ENCODE results near the gene TBC1D23.
"Not testable (repeated sequence)": the region's sequence is repeated elsewhere in the genome, so short reads cannot be mapped to it uniquely, and the experiment has no call there.

Gene TBC1D23

GRCh38 chr3:100254168-100254777, 6.5 kb upstream of the TBC1D23 start:
- no peak for DNase-seq (ENCODE audit: low read depth in 3 of 3, low spot score in 1 of 3)

- DNase-seq (ENCODE audit: low read depth in 3 of 3, low spot score in 1 of 3) = no peak
These were observed 4.1 kb upstream of the TBC1D23 start for GRCh38 chr3:100256731-100257151.

- DNase-seq (ENCODE audit: low read depth in 3 of 3, low spot score in 1 of 3) = no peak
These were observed 3.2 kb upstream of the TBC1D23 start for GRCh38 chr3:100257586-100257985.

- DNase-seq (ENCODE audit: low read depth in 3 of 3, low spot score in 1 of 3) = no peak
These were observed 609 bp upstream of the TBC1D23 start for GRCh38 chr3:100260081-100260684.

DNA sequence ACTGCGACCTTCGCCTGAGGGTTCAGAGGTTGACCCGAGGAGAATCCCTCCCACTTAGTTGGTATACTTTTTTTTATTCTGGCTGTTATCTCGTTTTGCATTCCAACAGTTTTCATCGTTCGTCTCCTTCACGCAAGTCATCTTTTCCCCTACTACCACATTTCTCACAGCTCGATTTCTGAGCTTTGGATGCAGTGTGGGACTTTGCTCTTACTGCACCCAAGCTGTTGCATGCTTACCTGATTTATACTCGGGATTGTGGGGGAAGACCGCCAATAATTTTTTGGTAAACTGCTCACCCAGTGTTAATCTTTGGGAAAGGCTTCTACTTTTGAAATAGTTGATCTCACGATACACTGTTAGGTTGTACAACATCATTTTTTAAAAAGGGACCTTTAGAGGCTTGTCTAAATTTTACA, 702 bp downstream of the TBC1D23 start:
- DNase-seq (ENCODE audit: low read depth in 3 of 3, low spot score in 1 of 3) = no peak

- not testable (repeated sequence) for DNase-seq (ENCODE audit: low read depth in 3 of 3, low spot score in 1 of 3)
These were observed 2.1 kb downstream of the TBC1D23 start for GRCh38 chr3:100262925-100263324.

GRCh38 chr3:100263583-100263982, 2.8 kb downstream of the TBC1D23 start:
- DNase-seq (ENCODE audit: low read depth in 3 of 3, low spot score in 1 of 3) = no peak

GRCh38 chr3:100264242-100264641, 3.5 kb downstream of the TBC1D23 start:
- no peak for DNase-seq (ENCODE audit: low read depth in 3 of 3, low spot score in 1 of 3)

- no peak for DNase-seq (ENCODE audit: low read depth in 3 of 3, low spot score in 1 of 3)
These were observed 4.2 kb downstream of the TBC1D23 start for GRCh38 chr3:100265016-100265415.

DNA sequence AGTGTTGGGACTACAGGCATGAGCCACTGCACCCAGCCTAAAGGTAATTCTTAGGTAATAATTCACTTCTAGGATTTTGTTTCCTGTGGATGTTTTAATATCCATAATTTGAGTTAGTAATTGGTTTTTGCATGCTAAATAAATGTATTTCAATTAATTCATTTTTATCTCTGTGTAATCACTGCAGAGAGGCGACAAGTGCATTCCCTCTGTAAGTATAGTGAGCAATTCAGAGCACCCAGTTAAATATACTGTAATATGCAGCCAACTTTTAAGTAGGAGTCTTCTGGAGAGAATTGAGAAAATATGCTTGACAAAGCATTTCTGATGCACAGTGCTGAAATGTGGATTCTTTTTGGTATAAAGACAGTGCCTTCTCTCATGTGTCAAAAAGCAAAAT, 5.7 kb downstream of the TBC1D23 start:
- DNase-seq (ENCODE audit: low read depth in 3 of 3, low spot score in 1 of 3) = no peak

DNA sequence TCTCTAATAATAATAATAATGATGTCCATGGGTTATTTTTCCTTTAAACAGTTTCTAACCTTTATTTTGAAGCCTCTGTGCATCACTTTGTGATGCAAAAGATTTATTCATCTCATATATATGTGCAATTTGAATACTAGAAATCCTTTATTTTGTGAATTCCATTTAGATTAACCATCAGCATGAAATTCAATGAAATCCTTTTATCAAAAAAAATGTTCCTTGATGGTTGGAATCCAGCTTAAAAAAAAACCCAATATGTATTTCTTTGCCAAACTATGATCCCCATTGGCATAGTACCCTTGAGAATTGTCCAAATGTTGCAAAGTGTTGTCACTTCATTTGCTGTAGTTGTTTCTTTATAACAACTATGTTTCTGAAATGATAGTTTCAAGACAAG, 7.4 kb downstream of the TBC1D23 start:
- DNase-seq (ENCODE audit: low read depth in 3 of 3, low spot score in 1 of 3) = no peak

DNA sequence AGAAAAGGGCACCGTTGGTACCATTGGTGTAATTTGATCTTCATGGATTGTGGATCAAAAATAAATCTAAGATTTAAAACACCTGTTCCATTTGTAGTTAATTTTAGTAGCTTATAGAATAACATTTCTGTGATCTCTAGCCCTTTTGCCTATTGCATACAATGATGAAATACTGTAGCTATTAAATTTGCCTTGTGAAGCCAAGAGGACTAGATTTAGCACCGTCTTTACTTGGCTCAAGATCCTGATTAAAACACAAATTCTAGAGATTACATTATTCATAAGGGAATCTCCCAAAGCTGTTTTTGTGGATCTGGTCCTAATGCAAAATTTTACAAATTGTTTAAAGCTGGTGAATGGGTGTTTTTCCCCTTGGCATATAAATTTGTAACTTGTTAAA, 8.2 kb downstream of the TBC1D23 start:
- DNase-seq (ENCODE audit: low read depth in 3 of 3, low spot score in 1 of 3) = no peak

- no peak for DNase-seq (ENCODE audit: low read depth in 3 of 3, low spot score in 1 of 3)
These were observed 8.8 kb downstream of the TBC1D23 start for GRCh38 chr3:100269410-100270214.

- DNase-seq (ENCODE audit: low read depth in 3 of 3, low spot score in 1 of 3) = no peak
These were observed 9.4 kb downstream of the TBC1D23 start for GRCh38 chr3:100270215-100270583.

- DNase-seq (ENCODE audit: low read depth in 3 of 3, low spot score in 1 of 3) = no peak
These were observed 10.7 kb downstream of the TBC1D23 start for GRCh38 chr3:100271522-100271921.

GRCh38 chr3:100272797-100273611, 12.2 kb downstream of the TBC1D23 start:
- DNase-seq (ENCODE audit: low read depth in 3 of 3, low spot score in 1 of 3) = not testable (repeated sequence)

- DNase-seq (ENCODE audit: low read depth in 3 of 3, low spot score in 1 of 3) = no peak
These were observed 13.6 kb downstream of the TBC1D23 start for GRCh38 chr3:100274361-100274760.

GRCh38 chr3:100277255-100277800, 16.5 kb downstream of the TBC1D23 start:
- no peak for DNase-seq (ENCODE audit: low read depth in 3 of 3, low spot score in 1 of 3)

GRCh38 chr3:100278910-100279309, 18.1 kb downstream of the TBC1D23 start:
- DNase-seq (ENCODE audit: low read depth in 3 of 3, low spot score in 1 of 3) = no peak

- no peak for DNase-seq (ENCODE audit: low read depth in 3 of 3, low spot score in 1 of 3)
These were observed 27.6 kb downstream of the TBC1D23 start for GRCh38 chr3:100288288-100288894.

- no peak for DNase-seq (ENCODE audit: low read depth in 3 of 3, low spot score in 1 of 3)
These were observed 28.5 kb downstream of the TBC1D23 start for GRCh38 chr3:100289339-100289738.
